SHP77 treated with DMSO at 0.1 percent for 48 hours (cell line): Measurements from ENCODE around the gene BIN2.
"Not testable (repeated sequence)": the region's sequence is repeated elsewhere in the genome, so short reads cannot be mapped to it uniquely, and the experiment has no call there.

ENCODE experiments used
- DNase-seq: peaks from one replicate; lab custom pipeline; 2025; lab: John Stamatoyannopoulos, UW

Gene BIN2

DNA sequence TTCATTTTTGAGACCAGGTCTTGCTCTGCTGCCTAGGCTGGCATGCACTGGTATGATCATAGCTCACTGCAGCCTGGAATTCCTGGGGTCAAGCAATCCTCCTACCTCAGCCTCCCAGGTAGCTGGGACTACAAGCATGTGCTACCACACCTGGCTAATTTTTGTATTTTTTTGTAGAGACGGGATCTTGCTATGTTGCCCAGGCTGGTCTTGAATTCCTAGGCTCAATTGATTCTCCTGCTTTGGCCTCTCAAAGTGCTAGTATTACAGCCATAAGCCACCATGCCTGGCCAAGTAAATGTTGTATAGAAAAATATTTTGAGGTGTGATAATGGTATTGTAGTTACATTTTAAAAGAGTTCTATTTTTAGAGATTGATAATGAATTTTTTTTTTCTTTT is 12.6 kb downstream of the BIN2 start:
- DNase-seq = no peak

GRCh38 chr12:51307655-51308593 is 16.1 kb downstream of the BIN2 start:
- DNase-seq = no peak

DNA sequence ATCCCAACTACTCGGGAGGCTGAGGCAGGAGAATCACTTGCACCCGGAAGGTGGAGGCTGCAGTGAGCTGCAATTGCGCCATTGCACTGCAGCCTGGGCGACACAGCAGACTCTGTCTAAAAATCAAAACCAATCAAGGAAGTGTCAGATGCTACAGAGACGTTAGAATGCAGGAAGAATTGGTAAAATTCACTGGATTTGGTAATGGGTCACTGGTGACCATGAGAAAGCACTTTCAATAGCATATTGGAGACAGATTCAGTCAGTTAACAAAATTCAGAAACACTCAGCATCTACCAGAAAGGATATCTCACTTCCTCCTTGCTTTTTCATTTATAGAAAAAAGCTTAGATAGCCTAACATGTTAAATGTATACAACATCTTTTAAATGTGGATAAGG is 17.5 kb downstream of the BIN2 start:
- no peak for DNase-seq

- DNase-seq = not testable (repeated sequence)
Measured at GRCh38 chr12:51300768-51301167, 23.2 kb downstream of the BIN2 start.

GRCh38 chr12:51295651-51296050 is 28.3 kb downstream of the BIN2 start:
- no peak for DNase-seq

- not testable (repeated sequence) for DNase-seq
Measured at GRCh38 chr12:51294097-51294496, 29.9 kb downstream of the BIN2 start.

DNA sequence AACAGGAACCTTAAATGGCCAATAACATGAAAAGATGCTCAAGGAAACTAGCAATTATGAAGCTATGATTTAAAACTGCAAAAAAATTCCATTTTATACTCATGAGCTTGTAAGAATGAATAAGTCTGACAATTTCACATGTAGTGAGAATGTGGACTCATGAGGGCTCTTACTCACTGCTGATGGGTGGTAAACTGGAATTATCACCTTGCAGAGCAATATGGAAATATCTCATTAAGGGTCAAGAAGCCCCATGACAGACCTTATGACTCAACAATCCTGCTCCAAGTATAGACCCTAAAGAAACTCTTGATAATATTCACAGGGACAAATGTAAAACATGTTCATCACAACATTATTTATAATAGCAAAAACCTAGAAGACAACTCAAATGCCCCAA is 30.3 kb downstream of the BIN2 start:
- DNase-seq = no peak

- not testable (repeated sequence) for DNase-seq
Measured at GRCh38 chr12:51291603-51292513, 32.1 kb downstream of the BIN2 start.

DNA sequence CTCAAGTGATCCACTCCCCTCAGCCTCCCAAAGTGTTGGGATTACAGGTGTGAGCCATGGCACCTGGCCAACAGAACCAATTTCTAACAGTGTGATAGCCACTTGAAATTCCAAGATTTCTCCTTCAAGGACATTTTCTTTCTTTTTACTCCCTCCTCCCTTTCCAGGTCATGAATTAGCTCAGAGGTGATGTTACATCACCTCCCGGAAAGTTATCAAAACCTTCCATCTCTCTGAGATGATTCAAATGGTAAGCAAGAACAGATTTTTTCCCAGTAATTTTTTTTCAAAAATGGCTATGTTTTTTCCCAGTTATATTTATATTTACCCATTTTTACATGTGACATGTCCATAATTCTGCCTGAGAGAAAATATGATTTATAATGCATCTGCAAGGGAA is 38.1 kb downstream of the BIN2 start:
- DNase-seq = no peak

- DNase-seq = no peak
Measured at GRCh38 chr12:51281202-51281924, 42.6 kb downstream of the BIN2 start.

- DNase-seq = no peak
Measured at GRCh38 chr12:51275088-51275487, 48.9 kb downstream of the BIN2 start.

- DNase-seq = not testable (repeated sequence)
Measured at GRCh38 chr12:51272810-51273209, 51.2 kb downstream of the BIN2 start.

DNA sequence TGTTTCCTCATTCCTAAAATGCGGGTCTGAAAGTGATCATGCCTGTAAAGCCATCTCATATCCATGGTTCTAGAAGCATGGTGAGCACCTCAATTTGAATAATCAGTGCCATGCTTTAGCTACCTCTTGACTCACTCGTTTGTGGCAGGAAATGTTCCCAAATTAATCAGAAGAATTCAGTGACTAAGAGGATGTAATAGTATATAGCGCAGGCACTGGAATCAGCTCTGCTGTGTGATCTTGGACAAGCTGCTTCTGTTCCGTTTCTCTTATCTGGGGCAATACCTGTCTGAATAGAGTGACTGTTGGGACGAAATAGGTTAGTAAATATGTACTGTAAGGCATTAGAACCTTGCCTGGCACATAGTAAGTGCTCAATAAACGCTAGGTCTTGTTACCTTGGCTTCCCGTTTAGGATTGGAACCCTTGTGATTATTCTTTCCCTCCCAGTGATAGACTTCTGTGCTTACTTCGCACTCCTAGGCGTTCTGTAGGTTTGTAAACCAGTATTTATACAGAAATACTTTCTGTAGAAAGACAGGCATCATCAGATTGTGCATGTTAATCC is 52.9 kb downstream of the BIN2 start:
- no peak for DNase-seq

DNA sequence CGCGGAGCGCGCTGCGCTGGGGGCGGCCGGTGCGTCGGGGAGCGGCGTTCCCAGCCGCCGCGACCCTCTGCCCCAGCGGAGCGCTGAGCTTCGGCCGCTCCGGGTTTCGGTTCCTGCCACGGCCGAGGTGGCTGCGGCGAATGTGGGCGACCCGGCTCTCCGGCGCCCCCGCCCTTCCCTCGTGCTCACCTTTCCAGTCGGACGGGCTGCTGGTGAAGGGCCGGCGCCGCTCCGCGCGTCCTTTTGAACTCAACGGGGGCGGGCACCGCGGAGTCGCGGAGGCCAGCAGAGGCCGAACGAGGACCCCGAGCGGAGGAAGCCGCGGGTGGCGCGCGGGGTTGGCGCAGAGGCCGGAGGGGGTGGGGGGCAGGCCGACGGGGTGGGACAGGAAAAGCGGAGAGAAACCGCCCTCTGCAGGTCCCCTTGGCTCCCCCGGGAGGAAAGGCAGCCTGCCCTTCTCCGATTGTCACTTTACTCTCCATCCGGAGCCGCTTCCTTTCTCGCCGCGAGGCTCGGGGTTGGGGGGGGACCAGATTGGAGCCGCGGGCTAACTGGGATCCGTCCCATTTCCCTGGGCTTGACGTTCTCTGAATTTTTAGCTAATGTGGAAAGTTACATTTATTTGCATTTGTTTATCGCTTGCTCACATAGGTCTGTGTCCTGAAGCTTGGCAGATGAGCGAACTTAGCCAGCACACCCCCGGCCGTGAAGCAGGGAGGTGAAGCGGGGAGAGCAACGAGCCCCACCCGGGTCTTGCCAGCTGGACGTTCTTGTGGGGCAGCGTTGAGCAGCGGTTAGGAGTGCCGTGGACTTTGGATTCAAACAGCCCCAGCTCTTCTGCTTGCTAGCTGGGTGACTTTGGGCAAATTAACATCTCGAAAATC is 53.7 kb downstream of the BIN2 start, which contains the start of gene SMAGP:
SMAGP (minus strand) TSS at position 349 of the 884 bp plus-strand sequence. CDS start 1,137 bp downstream, outside the sequence.
- DNase-seq = no peak

DNA sequence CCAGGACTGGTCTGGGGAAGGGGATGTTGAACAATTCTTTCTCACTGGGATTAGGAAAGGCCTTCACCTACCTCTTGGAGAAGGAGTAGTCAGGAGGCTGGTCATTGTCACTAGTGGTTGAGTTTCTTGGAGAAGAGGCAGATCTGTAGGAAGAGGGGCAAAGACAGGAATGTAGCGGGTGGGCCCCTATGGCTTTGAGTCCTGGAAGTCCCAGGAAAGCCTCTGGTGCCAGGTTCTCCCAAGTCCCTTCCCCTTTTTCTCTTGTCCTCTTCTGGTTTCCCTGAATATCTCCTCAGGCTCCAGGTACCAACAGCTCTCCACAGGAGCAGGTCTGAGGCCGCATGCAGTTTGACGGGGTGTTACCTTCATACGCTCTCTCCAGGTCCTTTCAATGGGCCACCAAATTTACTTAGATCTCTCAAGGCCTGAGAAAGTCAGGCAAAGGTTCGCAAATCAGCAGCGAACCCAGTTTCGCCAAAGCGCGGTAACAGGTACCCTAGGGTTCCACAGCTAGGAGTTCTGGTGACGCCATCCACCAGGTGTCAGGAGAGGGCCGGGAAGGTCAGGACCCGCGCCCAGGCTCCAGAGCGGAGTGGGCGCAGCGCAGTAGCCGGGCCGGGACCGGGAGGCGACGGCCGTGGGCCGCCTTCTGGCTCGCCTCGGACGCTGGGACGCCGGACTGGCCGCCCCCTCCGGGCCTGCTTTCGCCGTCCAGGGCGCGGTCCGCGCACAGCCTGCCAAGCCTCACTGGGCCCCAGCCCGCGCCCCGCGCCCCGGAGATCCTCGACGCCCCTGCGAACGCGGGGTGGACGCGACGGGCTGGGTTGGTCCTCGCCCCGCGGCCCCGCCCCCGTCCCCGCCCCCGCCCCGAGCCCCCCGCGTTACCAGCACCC is 54.6 kb downstream of the BIN2 start:
- DNase-seq = no peak

GRCh38 chr12:51265024-51265423 is 59.0 kb downstream of the BIN2 start:
- DNase-seq = no peak

DNA sequence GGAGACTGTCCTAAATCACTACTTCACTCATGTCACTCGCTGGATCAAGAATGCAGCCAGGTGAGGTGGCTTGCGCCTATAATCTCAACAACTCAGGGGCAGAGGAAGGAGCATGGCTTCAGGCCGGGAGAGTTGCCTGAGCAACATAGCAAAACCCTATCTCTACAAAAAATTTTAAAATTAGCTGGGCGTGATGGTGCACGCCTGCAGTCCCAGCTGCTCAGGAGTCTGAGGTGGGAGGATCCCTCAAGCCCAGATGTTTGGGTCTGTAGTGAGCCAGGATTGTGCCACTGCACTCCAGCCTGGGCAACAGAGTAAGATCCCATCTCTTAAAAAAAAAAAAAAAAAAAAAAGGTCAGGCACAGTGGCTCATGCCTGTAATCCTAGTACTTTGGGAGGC is 59.7 kb downstream of the BIN2 start:
- no peak for DNase-seq

DNA sequence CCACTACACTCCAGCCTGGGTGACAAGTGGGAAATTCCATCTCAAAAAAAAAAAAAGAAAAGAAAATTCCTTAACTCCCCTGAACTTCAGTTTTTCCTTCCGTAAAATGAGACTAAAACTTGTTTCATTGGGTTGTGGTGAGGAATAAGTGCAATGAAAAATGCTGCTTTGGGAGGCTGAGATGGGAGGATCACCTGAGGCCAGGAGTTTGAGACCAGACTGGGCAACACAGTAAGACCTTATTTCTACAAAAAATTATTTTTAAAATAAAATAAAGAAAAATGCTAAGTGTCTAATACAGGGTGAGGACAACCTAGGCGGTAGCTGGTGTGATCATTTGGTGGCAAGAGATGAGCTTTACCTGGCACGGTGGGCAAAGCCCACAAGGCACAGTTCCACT is 60.6 kb downstream of the BIN2 start:
- DNase-seq = no peak

GRCh38 chr12:51262758-51263177 is 61.2 kb downstream of the BIN2 start:
- no peak for DNase-seq

GRCh38 chr12:51259600-51259999 is 64.4 kb downstream of the BIN2 start:
- not testable (repeated sequence) for DNase-seq
